HepG2 (cell line): Measurements from ENCODE around the gene DNAAF3. TPM values are rescaled to one million over a fixed set of nuclear protein-coding genes. Genes with fewer than 3 reads are reported as not detected.

Experiments used
- ARNTL ChIP-seq: sonication (generic); formaldehyde crosslinking; IDR thresholded peaks from 2 replicates; pipeline ENCODE4 v1.4.0; 2020; ENCODE audit warnings: mild to moderate bottlenecking, missing genetic modification reagents
- HNRNPL ChIP-seq: fragments of 200-400 bp; formaldehyde crosslinking; IDR thresholded peaks from 2 replicates; pipeline ENCODE4 v1.6.1; 2017; ENCODE audit warnings: mild to moderate bottlenecking, low read depth, low read length
- IRF2 ChIP-seq: IDR thresholded peaks from 2 replicates; pipeline ENCODE4 v1.6.1; 2018; ENCODE audit warnings: missing genetic modification reagents, missing compliant biosample characterization
- MAX ChIP-seq: IDR thresholded peaks from 2 replicates; pipeline ENCODE4 v1.6.1; 2012; ENCODE audit warnings: inconsistent platforms
- SRSF9 ChIP-seq: fragments of 200-400 bp; formaldehyde crosslinking; IDR thresholded peaks from 2 replicates; pipeline ENCODE4 v1.6.1; 2018; ENCODE audit warnings: borderline replicate concordance, mild to moderate bottlenecking, low read depth, low read length; ENCODE audit not compliant: insufficient read depth, poor library complexity, severe bottlenecking
- USF2 ChIP-seq, 2 experiments: sonication (generic) in 1 of 2; formaldehyde crosslinking in 1 of 2; IDR thresholded peaks; 2 replicates each; pipeline versions ENCODE4 v1.5.1 to v1.6.1; 2011 to 2020; ENCODE audit warnings: borderline replicate concordance in 1 of 2, low read depth in 1 of 2, low read length in 1 of 2, mild to moderate bottlenecking in 1 of 2, missing genetic modification reagents in 1 of 2, moderate library complexity in 1 of 2
- ZNF432 ChIP-seq: sonication (generic); formaldehyde crosslinking; IDR thresholded peaks from 2 replicates; pipeline ENCODE4 v1.5.0; 2020; ENCODE audit warnings: missing genetic modification reagents, mild to moderate bottlenecking, borderline replicate concordance
- ZNF552 ChIP-seq: sonication (generic); formaldehyde crosslinking; IDR thresholded peaks from 2 replicates; pipeline ENCODE4 v1.9.0; 2022; ENCODE audit warnings: missing genetic modification reagents, mild to moderate bottlenecking, borderline replicate concordance
- ZNF644 ChIP-seq: IDR thresholded peaks from 2 replicates; pipeline ENCODE4 v1.6.1; 2016; ENCODE audit warnings: low read depth
- ZSCAN5A ChIP-seq: sonication (generic); formaldehyde crosslinking; IDR thresholded peaks from 2 replicates; pipeline ENCODE4 v1.8.0; 2022; ENCODE audit warnings: mild to moderate bottlenecking, missing genetic modification reagents, borderline replicate concordance
- polyA plus RNA-seq, 8 experiments: library from polyadenylated mRNA; depleted of rRNA in 3 of 8; stranded (reverse) in 7 of 8; unstranded in 1 of 8; fragments of >200 nt; fragmentation: Illumina TruSeq in 4 of 8; extraction: Trizol in 4 of 8; gene quantifications; 2 replicates each; pipeline versions ENCODE4 v1.2.1 to v1.2.3, GENCODE V29; 2011 to 2016; ENCODE audit warnings: low read depth in 4 of 8, missing spikeins in 1 of 8, mixed read lengths in 1 of 8; ENCODE audit not compliant: insufficient read depth in 1 of 8
- total RNA-seq, 5 experiments: library from RNA; depleted of rRNA; stranded (reverse); fragments of >200 nt; fragmentation: Illumina TruSeq; extraction: Trizol; gene quantifications; 2 replicates each; pipeline ENCODE4 v1.2.3, GENCODE V29; 2016; ENCODE audit warnings: low read depth in 1 of 5
- TF ChIP-seq, protein P1 (sequence below): IDR thresholded peaks from 2 replicates; pipeline ENCODE4 v1.6.1; 2016; ENCODE audit warnings: low read depth, borderline replicate concordance
- TF ChIP-seq, protein P2 (sequence below): sonication (generic); formaldehyde crosslinking; IDR thresholded peaks from 2 replicates; pipeline ENCODE4 v1.8.1; 2023; ENCODE audit warnings: mild to moderate bottlenecking, missing genetic modification reagents

DNAAF3 gene
- total and polyA plus RNA-seq, 2 of the 13 experiments (the other 11 are each of a cell fraction or from before 2014, with no cell fraction given), result 0.30 to 0.40 TPM

DNA sequence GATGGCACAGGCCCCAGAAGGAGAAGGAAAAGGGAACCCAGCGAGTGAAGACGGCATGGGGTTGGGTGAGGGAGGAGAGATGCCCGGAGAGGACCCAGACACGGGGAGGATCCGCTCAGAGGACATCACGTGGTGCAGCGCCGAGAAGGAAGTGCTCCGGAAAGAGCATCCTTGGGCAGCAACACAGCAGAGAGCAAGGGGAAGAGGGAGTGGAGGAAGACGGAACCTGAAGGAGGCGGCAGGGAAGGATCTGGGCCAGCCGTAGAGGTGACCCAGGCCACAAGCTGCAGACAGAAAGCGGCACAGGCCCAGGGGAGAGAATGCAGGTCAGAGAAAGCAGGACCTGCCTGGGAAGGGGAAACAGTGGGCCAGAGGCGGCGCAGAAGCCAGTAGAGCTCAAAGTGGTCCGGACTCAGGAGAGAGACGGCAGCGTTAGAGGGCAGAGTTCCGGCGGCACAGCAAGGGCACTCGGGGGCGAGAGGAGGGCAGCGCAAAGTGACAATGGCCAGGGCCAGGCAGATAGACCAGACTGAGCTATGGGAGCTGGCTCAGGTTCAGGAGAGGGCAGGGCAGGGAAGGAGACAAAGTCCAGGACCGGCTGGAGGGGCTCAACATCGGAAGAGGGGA lies 50.1 kb downstream of the DNAAF3 start (continued):
- TF ChIP-seq USF2 (IDR thresholded peaks at IDR 0.05; ENCODE audit: low read depth, low read length) (peak; percentile 69), USF2 (CRISPR knock-in tag; IDR thresholded peaks at IDR 0.05; ENCODE audit: borderline replicate concordance) (peak; percentile 70; the same call in 1 of the 2 replicates), MAX (no peak), ZNF644 (CRISPR knock-in tag) (no peak), HNRNPL (0 out of 2 replicates have a peak, but pooled peaks have one; percentile 68), ZNF432 (no peak), ZNF552 (no peak), IRF2 (no peak), SRSF9 (no peak), ZSCAN5A (CRISPR knock-in tag) (no peak), ARNTL (CRISPR knock-in tag) (no peak)
- TF ChIP-seq, protein P1, sequence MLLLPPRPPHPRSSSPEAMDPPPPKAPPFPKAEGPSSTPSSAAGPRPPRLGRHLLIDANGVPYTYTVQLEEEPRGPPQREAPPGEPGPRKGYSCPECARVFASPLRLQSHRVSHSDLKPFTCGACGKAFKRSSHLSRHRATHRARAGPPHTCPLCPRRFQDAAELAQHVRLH (CRISPR knock-in tag), result no peak
- TF ChIP-seq, protein P2, sequence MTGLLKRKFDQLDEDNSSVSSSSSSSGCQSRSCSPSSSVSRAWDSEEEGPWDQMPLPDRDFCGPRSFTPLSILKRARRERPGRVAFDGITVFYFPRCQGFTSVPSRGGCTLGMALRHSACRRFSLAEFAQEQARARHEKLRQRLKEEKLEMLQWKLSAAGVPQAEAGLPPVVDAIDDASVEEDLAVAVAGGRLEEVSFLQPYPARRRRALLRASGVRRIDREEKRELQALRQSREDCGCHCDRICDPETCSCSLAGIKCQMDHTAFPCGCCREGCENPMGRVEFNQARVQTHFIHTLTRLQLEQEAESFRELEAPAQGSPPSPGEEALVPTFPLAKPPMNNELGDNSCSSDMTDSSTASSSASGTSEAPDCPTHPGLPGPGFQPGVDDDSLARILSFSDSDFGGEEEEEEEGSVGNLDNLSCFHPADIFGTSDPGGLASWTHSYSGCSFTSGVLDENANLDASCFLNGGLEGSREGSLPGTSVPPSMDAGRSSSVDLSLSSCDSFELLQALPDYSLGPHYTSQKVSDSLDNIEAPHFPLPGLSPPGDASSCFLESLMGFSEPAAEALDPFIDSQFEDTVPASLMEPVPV (CRISPR knock-in tag), result no peak
